Small intestine (tissue), 7 donors: ENCODE data around the gene ARHGAP15. TPM values are rescaled to one million over a fixed set of nuclear protein-coding genes. Genes with fewer than 3 reads are reported as not detected.

Experiments used
- DNase-seq, 2 donors: peaks; one replicate each; pipeline versions ENCODE4 v3.0.0 to v3.0.0-alpha.2; 2013
- FAIRE-seq: peaks from 2 replicates; lab custom pipeline; 2012; peaks lifted over from hg19 to GRCh38; lab: Jason Lieb, UNC
- H3K27ac ChIP-seq, 3 donors: one replicate each; pipeline ENCODE4 v1.5.1; 2013; ENCODE audit warnings: low read length in 2 of 3, mild to moderate bottlenecking in 2 of 3, control low read depth in 1 of 3, inconsistent platforms in 1 of 3, low read depth in 1 of 3, moderate library complexity in 1 of 3
- H3K27me3 ChIP-seq, 3 donors: one replicate each; pipeline ENCODE4 v1.6.1; 2013; ENCODE audit warnings: low read length in 3 of 3, inconsistent platforms in 1 of 3; ENCODE audit not compliant: control insufficient read depth in 3 of 3, insufficient read depth in 3 of 3
- H3K36me3 ChIP-seq, 3 donors: one replicate each; pipeline ENCODE4 v1.6.1; 2013; ENCODE audit warnings: low read length in 3 of 3, inconsistent platforms in 1 of 3, low read depth in 1 of 3, mild to moderate bottlenecking in 1 of 3, moderate library complexity in 1 of 3; ENCODE audit not compliant: control insufficient read depth in 3 of 3, insufficient read depth in 2 of 3
- H3K4me1 ChIP-seq, 3 donors: one replicate each; pipeline ENCODE4 v1.6.1; 2013; ENCODE audit warnings: low read length in 2 of 3, inconsistent platforms in 1 of 3, low read depth in 1 of 3, mild to moderate bottlenecking in 1 of 3, moderate library complexity in 1 of 3; ENCODE audit not compliant: control insufficient read depth in 3 of 3, insufficient read depth in 2 of 3
- H3K4me3 ChIP-seq, 3 donors: one replicate each; pipeline ENCODE4 v1.5.1; 2013; ENCODE audit warnings: low read length in 3 of 3, control low read depth in 1 of 3, inconsistent platforms in 1 of 3, low read depth in 1 of 3, mild to moderate bottlenecking in 1 of 3, moderate library complexity in 1 of 3
- H3K9me3 ChIP-seq, 2 donors: one replicate each; pipeline ENCODE4 v1.6.1; 2013; ENCODE audit warnings: low read depth in 1 of 2, low read length in 1 of 2; ENCODE audit not compliant: control insufficient read depth in 2 of 2, insufficient read depth in 1 of 2
- WGBS, 3 donors: extraction: QIAGEN DNeasy Blood & Tissue Kit; methylation state at CpG; one replicate each; pipeline ENCODE4 v1.1.7; 2013; 5-methylcytosine and 5-hydroxymethylcytosine counted together
- polyA plus RNA-seq, 4 donors: library from polyadenylated mRNA; stranded (reverse) in 3 of 4; unstranded in 1 of 4; fragments of 200-250 nt in 3 of 4; fragments of 120-200 nt in 1 of 4; gene quantifications; one replicate each; pipeline versions ENCODE4 v1.2.1 to v1.2.3, GENCODE V29; 2013
- donor health status: healthy with polysubstance abuse.
- donor health status: control.
- donor health status: control.
- donor health status: Bipolar disorder and iron deficiency.
- donor health status: healthy.

The ARHGAP15 gene
- polyA plus RNA-seq, 4 donors = 0.67 to 18.2 (median 10.1) TPM

GRCh38 chr2:143394062-143394461, 264.8 kb downstream of the ARHGAP15 start:
- no peaks in the 10 kb centered on the region for H3K27me3 ChIP-seq
- FAIRE-seq (no peak), DNase-seq (no peak)
- WGBS, 3 donors = 96 to 99% (median 98%) methylated on average over 2 of the region's 2 CpGs
- H3K9me3 ChIP-seq = no peaks in the 10 kb centered on the region
- no peaks in the 10 kb centered on the region for H3K4me1 ChIP-seq
- no peak overlapping the region for H3K27ac ChIP-seq
- no peak overlapping the region for H3K4me3 ChIP-seq
- no peaks in the 10 kb centered on the region for H3K36me3 ChIP-seq

- WGBS, 3 donors = 61 to 65% (median 63%) methylated on average over 3 of the region's 3 CpGs
- no peak for FAIRE-seq
Measured at GRCh38 chr2:143397884-143398614, 268.8 kb downstream of the ARHGAP15 start.

GRCh38 chr2:143398781-143399180, 269.6 kb downstream of the ARHGAP15 start:
- Histone ChIP-seq H3K4me1 (no peaks in the 10 kb centered on the region), H3K9me3 (no peaks in the 10 kb centered on the region), H3K27ac (no peak overlapping the region), H3K4me3 (no peak overlapping the region), H3K36me3 (no peaks in the 10 kb centered on the region), H3K27me3 (no peaks in the 10 kb centered on the region)
- FAIRE-seq (no peak), DNase-seq (no peak)
- 54 to 61% (median 58%) methylated on average over 2 of the region's 2 CpGs for WGBS, 3 donors

More at GRCh38 chr2:143397884-143398614, 268.8 kb downstream of the ARHGAP15 start:
- DNase-seq = no peak
- Histone ChIP-seq H3K4me1 (no peaks in the 10 kb centered on the region), H3K4me3 (no peak overlapping the region), H3K27ac (no peak overlapping the region), H3K9me3 (no peaks in the 10 kb centered on the region), H3K27me3 (no peaks in the 10 kb centered on the region), H3K36me3 (no peaks in the 10 kb centered on the region)

- no peak for FAIRE-seq
- Histone ChIP-seq H3K27ac (no peak overlapping the region), H3K27me3 (no peaks in the 10 kb centered on the region), H3K36me3 (no peaks in the 10 kb centered on the region), H3K4me3 (no peak overlapping the region), H3K9me3 (no peaks in the 10 kb centered on the region), H3K4me1 (no peaks in the 10 kb centered on the region)
- DNase-seq = no peak
- WGBS, 3 donors = 55 to 63% (median 61%) methylated on average over 2 of the region's 2 CpGs
Measured at GRCh38 chr2:143399631-143400069, 270.4 kb downstream of the ARHGAP15 start.

GRCh38 chr2:143401861-143402260, 272.6 kb downstream of the ARHGAP15 start:
- no peak overlapping the region for H3K27ac ChIP-seq
- WGBS, 3 donors = 73 to 87% (median 82%) methylated on average over 2 of the region's 2 CpGs
- no peak overlapping the region for H3K4me3 ChIP-seq
- H3K36me3 ChIP-seq = no peaks in the 10 kb centered on the region
- no peaks in the 10 kb centered on the region for H3K9me3 ChIP-seq
- DNase-seq = no peak
- no peaks in the 10 kb centered on the region for H3K4me1 ChIP-seq
- FAIRE-seq = no peak
- no peaks in the 10 kb centered on the region for H3K27me3 ChIP-seq

GRCh38 chr2:143402451-143402850, 273.2 kb downstream of the ARHGAP15 start:
- no peaks in the 10 kb centered on the region for H3K4me1 ChIP-seq
- DNase-seq (no peak), FAIRE-seq (no peak)
- H3K36me3 ChIP-seq = no peaks in the 10 kb centered on the region
- H3K4me3 ChIP-seq = no peak overlapping the region
- 78 to 84% (median 79%) methylated on average over 2 of the region's 2 CpGs for WGBS, 3 donors
- no peaks in the 10 kb centered on the region for H3K27me3 ChIP-seq
- no peaks in the 10 kb centered on the region for H3K9me3 ChIP-seq
- H3K27ac ChIP-seq = no peak overlapping the region

- H3K9me3 ChIP-seq = no peaks in the 10 kb centered on the region
- FAIRE-seq = no peak
- no peaks in the 10 kb centered on the region for H3K36me3 ChIP-seq
- H3K27me3 ChIP-seq = no peaks in the 10 kb centered on the region
- no peak overlapping the region for H3K27ac ChIP-seq
- no peaks in the 10 kb centered on the region for H3K4me1 ChIP-seq
- H3K4me3 ChIP-seq = no peak overlapping the region
- 89 to 92% (median 91%) methylated on average over 3 of the region's 3 CpGs for WGBS, 3 donors
- no peak for DNase-seq
Measured at GRCh38 chr2:143410082-143410897, 281.1 kb downstream of the ARHGAP15 start.

- Histone ChIP-seq H3K9me3 (no peaks in the 10 kb centered on the region), H3K4me1 (no peaks in the 10 kb centered on the region), H3K27ac (no peak overlapping the region), H3K4me3 (no peak overlapping the region), H3K36me3 (no peaks in the 10 kb centered on the region), H3K27me3 (no peaks in the 10 kb centered on the region)
- 69 to 90% (median 85%) methylated on average over 4 of the region's 4 CpGs for WGBS, 3 donors
- no peak for DNase-seq
- no peak for FAIRE-seq
Measured at GRCh38 chr2:143415571-143415970, 286.4 kb downstream of the ARHGAP15 start.
